Hematopoietic multipotent progenitor cell treated with erythropoietin and hydrocortisone succinate and interleukin-3 and kit ligand, for 8 days (in vitro differentiated cells): ENCODE data around the gene CLC.
"Not testable (repeated sequence)": the region's sequence is repeated elsewhere in the genome, so short reads cannot be mapped to it uniquely, and the experiment has no call there.

ENCODE experiments used
- DNase-seq: peaks from one replicate; pipeline ENCODE4 v3.0.0-alpha.2; 2015

Gene CLC

DNA sequence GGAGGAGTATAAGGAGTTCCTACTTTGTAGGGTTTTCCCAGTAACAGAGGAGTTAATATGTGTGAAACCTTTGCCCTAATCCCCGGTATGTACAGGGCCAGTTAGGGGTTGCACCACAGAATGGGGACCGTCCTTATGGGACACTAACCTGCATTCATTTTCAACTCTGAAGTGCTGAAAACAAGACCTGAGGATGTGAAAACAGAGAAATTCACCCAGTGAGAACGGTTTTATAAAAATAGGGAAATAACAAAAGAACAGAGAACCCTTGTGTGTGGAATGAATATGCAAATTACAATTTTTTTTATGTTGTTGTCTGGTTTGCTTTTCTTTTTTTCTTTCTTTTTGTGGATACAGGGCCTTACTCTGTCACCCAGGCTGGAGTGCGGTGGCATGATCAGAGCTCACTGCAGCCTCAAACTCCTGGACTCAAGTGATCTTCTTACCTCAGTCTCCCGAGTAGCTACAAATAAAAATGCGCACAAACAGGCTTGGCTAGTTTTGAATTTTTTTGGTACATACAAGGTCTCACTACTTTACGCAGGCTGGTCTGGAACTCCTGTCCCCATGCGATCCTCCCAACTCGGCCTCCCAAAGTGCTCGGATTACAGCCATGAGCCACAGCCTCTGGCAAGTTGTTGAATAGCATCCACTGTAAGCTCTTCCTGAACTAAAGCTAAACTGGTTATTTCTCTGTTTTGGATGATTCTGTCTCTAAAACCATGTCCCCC is 10.6 kb downstream of the CLC start:
- no peak for DNase-seq

DNA sequence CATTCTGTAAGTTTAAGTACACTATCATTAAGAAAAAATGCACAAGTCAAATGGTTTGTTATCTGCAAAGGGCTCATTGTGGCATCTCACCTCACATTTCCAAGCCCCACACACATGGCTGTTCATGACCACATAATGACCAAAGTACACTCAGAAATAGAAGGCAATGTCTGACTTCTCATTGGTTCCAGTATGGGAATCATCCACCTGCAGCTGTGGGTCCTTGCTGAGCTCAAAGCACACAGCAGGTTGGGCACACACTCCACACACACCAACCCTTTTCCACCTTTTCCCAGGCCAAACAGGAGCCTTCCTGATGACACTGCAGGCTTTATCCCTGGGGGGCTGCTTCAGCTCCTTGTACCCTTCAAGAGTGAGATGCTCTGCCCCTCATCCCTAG is 11.8 kb downstream of the CLC start:
- DNase-seq: no peak

- not testable (repeated sequence) for DNase-seq
Observed at GRCh38 chr19:39720144-39720543, 17.7 kb downstream of the CLC start.

DNA sequence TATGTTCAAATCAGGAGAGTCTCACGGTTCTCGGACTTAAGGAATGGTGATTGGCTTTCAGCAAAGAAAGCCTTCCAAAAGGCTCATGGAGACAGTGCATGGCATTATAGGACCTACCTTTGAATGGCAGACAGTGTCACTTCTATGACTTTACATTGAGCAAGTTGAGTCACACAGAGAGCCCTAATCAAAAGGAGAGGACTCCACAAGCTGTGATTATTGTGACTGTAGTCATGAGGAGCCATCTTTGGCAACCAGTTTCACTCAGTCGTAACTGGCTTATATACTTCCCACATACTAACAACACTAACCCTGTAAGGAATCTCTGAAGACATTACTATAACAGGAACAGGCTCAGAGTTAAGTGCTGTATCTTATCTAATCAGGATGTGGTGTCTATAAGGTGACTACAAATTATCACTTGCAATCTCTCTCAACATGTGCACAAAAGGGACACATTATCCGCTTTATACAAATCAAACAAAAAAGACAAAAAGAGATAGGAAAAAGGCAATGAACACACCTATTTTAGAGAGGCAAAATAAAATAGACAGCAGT is 27.4 kb downstream of the CLC start:
- no peak for DNase-seq

DNA sequence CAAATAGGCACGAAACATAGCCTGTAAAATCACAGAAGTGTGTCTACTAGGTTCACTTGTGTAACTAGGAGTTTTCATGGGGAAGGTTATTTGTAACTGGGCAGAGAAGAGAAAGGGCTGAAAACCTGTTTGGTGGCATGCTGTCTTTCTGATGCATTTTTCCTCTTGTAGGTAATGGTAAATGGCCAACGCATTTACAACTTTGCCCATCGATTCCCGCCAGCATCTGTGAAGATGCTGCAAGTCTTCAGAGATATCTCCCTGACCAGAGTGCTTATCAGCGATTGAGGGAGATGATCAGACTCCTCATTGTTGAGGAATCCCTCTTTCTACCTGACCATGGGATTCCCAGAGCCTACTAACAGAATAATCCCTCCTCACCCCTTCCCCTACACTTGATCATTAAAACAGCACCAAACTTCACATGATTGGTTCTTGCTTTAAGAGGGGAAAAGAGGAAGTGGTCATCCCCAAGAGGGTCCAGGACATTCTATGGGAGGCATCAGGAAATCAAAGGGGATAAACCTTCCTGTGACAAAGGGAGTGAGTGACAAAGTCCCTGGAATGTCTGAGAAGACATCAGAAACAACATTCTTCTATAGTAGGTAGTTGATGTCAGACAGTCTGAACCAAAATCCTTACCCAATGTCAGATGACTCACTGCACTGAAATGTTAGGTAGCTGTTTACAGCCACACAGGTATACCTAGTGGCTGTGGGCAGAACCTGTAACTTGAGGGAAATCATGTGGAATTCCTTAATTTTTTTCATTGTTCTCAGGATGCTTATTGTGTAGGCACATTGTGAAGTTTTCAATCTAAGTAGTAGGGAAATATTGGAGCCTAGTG is 28.6 kb downstream of the CLC start:
- no peak for DNase-seq

DNA sequence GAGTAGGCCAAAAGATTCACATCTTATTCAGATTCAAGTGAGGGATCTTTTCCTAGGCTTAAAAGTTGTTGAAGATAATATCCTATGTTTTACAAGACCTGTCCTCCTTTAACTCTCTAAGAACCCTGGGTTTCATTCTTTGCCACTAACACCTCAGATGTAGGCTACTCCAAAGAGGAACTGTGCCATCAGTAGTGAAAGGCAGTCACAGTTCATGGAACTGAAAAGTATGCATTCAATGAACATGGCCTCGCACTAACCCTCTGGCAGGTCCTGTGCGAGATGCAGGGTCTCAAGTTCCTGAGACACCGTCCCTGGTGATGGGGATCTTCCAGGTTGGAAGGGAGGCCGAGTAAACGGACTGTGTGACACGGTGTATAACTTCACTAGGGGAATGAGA is 29.2 kb downstream of the CLC start:
- no peak for DNase-seq

GRCh38 chr19:39705578-39706188 is 32.1 kb downstream of the CLC start:
- DNase-seq: no peak

- DNase-seq: no peak
Observed at GRCh38 chr19:39704181-39705044, 33.4 kb downstream of the CLC start, which contains the start of gene LGALS14. Gene LGALS14, plus strand, starts transcription at chr19:39704481. Its CDS starts 48 bp downstream, at chr19:39704529.

GRCh38 chr19:39701291-39701690 is 36.5 kb downstream of the CLC start:
- no peak for DNase-seq

- DNase-seq: no peak
Observed at GRCh38 chr19:39698535-39698934, 39.3 kb downstream of the CLC start.

DNA sequence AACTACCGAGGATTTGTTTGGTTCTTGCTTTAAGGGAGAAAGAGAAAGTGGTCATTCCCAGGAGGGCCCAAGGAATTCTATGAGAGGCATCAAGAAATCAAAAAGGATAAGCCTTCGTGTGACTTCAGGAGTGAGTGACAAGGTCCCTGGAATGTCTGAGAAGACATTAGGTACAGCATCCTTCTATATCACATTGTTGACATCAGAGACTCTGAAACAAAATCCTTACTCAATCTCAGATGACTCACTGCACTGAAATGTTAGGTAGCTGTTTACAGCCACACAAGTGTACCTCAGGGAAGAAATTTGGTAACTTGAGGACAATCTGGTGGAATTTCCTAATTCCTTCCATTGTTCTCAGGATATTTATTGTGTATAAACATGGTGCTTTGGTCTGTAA is 41.4 kb downstream of the CLC start:
- no peak for DNase-seq

- no peak for DNase-seq
Observed at GRCh38 chr19:39695759-39696158, 42.1 kb downstream of the CLC start.

- no peak for DNase-seq
Observed at GRCh38 chr19:39692822-39693221, 45.0 kb downstream of the CLC start.

- DNase-seq: no peak
Observed at GRCh38 chr19:39692166-39692565, 45.7 kb downstream of the CLC start.

DNA sequence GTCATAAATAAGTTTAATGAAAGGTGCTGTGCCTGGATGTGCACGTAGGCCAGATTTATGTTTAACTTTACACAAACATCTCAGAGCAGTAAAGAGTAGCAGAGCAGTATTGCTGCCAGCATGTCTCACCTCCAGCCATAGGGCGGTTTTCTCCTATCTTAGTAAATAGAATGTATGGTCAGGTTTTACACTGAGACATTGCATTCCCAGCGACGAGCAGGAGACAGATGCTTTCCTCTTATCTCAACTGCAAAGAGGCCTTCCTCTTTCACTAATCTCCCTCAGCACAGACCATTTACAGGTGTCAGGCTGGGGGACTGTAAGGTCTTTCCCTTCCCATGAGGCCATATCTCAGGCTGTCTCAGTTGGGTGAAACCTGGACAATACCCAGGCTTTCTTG is 49.2 kb downstream of the CLC start:
- not testable (repeated sequence) for DNase-seq

GRCh38 chr19:39686739-39687138 is 51.1 kb downstream of the CLC start:
- DNase-seq: no peak

- DNase-seq: no peak
Observed at GRCh38 chr19:39684267-39684666, 53.6 kb downstream of the CLC start.

DNA sequence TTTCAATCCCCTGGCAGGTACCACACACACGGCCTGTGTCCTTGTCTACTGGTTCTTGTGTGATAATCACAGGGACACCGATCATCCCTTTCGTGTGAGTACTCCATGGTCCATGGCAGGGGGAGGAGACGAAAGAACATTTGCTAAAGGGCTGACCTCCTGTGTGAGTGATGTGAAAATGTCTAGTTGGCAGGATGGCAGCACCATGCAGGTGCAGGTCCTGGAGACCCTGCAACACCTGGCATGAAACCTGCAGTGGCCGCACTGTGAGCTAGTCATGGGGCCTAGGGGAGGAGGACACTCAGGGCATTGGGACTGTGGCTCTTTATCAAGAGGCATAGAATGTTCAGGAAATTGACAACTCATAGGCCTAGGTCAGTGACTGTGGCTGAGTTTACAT is 56.4 kb downstream of the CLC start:
- DNase-seq: no peak
